NCI-H1417 treated with DMSO at 0.1 percent for 48 hours (cell line): ENCODE data around the gene MSGN1.

Experiments
- DNase-seq: peaks from one replicate; lab custom pipeline; 2025; lab: John Stamatoyannopoulos, UW

MSGN1 gene, protein sequence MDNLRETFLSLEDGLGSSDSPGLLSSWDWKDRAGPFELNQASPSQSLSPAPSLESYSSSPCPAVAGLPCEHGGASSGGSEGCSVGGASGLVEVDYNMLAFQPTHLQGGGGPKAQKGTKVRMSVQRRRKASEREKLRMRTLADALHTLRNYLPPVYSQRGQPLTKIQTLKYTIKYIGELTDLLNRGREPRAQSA

DNA sequence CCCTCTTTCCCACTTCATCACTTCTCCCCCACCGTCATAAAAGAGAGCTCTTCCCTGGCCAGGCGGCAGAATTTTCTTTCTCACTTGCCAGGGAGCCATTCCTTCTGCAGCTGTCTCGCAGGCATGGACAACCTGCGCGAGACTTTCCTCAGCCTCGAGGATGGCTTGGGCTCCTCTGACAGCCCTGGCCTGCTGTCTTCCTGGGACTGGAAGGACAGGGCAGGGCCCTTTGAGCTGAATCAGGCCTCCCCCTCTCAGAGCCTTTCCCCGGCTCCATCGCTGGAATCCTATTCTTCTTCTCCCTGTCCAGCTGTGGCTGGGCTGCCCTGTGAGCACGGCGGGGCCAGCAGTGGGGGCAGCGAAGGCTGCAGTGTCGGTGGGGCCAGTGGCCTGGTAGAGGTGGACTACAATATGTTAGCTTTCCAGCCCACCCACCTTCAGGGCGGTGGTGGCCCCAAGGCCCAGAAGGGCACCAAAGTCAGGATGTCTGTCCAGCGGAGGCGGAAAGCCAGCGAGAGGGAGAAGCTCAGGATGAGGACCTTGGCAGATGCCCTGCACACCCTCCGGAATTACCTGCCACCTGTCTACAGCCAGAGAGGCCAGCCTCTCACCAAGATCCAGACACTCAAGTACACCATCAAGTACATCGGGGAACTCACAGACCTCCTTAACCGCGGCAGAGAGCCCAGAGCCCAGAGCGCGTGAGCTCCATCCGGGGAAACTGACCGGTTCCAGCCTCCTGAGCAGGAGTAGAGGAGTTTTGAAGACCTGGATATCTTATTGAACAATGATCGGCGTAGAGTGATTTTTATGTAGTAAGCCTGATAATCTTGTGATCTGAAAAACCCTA is at the start of gene MSGN1:
Gene MSGN1 (plus strand): TSS at position 65 of the 850 bp plus-strand sequence. CDS start 59 bp downstream, at position 124.
- no peak for DNase-seq

DNA sequence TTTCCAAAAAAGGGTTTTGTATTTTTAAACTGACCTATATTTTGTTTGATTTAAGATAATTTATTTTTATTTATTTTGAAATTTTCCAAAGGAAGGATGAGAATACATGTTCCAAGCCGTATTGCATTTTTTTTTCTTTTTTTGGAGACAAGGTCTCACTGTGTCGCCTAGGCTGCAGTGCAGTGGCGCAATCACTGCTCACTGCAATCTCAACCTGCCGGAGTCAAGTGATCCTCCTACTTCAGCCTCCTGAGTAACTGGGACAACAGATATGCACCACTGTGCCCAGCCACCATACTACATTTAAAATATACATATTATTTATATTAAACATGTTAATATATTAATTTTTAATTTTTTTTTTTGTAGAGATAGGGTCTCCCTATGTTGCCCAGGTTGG is 47.4 kb upstream of the MSGN1 start:
- DNase-seq: no peak

DNA sequence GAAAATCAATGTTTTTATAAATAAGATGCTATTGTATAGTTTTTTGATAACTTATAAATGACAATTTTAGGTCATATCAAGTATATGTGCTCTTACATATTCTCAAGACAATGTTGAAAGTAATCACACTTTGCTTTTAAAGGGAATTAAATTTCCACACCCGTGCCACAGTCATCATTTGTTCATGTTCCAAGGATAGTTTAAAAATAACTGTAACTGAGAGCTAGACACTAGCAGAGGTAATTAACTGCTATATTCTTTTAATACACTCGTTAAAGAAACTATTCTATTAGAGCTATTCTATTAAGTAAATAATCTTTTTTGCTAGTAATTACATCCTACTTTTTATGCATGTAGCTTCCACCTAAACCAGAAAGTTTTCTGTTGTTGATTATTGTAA is 44.3 kb upstream of the MSGN1 start:
- no peak for DNase-seq

DNA sequence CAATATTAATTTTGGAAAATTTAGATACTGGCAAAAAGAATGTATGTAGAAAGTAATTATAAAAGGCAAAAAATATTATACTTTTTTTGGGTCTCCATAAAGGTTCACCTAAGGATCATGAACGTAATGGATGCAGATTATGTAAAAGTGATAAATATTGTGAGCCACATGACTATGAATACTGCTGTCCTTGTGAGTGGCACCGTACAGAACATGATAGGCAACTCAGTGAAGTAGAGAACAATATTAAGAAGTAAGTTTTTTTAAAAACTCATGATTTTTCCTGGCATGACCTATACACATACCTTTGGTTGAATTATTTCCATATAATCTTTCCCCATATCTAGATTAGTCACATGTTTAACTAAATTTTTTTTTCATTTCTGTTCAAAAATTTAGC is 43.7 kb upstream of the MSGN1 start:
- DNase-seq: no peak

DNA sequence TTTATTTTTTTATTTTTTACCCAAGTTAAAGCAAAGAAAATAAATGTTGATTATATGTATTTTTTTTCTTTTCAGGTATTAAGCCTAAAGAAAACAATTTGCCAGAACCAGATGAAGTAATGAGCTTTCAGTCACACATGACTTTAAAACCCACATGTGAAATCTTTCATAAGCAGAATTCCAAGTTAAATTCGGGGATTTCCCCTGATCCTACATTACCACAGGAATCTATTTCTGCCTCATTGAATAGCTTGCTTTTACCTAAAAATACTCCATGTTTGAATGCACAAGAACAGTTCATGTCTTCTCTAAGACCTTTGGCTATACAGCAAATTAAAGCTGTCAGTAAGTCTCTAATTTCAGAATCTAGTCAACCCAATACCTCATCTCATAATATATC is 35.7 kb upstream of the MSGN1 start:
- no peak for DNase-seq

DNA sequence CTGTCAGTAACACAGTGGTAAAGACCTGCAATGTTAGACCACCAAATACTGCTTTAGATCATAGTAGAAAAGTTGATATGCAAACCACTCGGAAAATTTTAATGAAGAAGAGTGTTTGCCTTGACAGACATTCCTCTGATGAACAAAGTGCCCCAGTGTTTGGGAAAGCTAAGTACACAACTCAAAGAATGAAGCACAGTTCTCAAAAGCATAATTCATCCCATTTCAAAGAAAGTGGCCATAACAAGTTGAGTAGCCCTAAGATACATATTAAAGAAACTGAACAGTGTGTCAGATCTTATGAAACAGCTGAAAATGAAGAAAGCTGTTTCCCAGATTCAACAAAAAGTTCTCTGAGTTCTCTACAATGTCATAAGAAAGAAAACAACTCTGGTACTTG is 34.8 kb upstream of the MSGN1 start:
- no peak for DNase-seq

DNA sequence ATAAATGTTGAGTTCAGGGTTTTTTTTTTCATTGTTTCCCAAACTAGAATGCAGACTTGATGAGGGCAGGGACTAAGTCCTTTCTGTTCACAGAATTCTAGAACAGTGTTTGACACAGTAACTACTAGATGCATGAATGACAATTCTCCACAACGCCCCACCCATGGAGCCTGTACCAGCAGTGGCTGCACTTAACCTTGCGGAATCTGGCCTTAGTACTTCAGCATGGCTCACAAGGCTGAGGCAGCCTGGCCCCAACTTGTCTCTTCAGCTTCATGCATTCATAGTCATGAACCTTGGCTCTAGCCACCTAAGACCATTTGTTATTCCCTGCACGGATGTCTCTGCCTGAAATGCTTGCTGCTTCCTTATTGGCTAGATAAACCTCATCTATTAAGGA is 29.5 kb upstream of the MSGN1 start:
- no peak for DNase-seq

DNA sequence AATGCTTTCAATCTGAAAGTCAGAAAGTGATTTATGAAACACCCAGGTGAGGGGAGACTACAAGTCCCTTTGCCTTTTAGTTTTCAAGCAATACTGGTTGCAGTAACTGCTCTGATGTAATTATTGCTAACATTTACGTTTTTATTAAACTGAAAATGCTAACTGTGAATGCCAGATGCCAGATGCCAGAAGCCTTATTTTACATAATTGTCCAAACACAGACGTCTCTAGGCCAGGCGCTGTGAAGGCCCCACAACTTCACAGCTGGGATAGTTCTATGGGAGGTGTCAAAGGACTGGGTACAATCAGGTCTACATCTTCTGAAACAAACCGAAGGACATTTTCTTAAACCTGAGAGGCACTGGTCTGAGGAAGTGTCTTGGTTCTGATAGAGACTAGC is 27.5 kb upstream of the MSGN1 start:
- DNase-seq: no peak

DNA sequence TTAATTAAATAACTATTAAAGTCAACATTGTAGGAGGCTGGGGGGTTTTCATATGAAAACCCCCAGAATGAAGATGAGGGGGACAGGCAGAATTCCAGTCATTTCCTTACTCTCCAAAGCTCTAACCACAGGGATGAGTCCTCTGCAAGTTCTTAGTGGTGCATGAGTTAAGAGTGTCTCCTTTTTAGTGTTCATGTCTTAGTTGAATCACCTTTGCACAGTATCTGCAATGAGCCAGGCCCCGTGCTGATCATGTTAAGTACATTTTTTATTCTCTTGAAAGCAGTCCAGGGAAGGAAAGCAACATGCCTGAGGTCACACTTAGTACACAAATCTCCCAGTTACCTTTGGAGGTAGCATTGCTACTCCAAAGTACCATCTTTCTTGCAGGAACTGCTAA is 25.7 kb upstream of the MSGN1 start:
- DNase-seq: no peak

DNA sequence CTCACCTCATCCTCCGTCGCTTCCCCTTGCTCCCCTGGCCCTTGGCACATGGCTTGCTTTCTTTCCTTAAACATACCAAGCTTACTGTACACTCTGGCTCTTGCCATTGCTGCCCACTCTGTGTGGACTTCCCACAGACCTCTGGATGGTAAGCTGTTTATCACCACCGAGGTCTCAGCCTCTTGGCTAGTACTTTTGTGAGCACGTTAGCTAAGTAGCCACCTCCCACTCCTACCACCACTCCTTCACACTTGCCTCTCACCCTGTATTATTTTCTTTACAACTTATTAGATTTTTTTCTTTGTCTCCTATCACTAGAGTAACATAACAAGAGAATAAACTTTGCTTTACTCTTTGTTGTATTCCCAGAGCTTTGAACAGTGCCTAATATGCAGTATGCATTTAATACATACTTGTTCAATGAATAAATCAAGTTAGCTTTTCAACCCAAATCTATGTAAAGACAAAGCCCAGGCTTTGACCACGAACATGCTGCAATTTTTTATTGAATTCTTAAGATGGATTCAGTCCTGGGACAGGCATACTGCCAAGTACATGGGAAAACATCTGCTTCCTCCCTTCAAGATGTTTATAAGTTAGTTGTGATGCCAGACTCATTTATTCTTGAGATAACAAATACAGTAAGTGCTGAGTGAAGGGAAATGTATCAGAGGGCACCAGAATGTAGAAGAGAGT is 25.0 kb upstream of the MSGN1 start:
- DNase-seq: no peak

DNA sequence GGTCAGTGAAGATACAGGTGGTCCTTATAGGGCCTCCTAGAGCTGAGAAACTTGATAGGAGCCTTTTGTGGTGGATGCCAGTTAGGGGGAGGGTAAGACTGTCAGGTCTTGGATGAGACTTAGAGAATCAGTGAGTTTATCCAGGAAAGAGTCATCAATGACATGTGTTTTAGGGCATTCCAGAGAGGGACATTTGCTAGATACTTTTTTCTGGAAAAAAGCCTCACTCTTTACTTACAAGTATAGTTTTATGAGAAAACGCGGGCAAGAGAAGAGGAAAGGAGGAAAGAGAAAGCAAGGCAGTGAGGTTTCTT is 24.5 kb upstream of the MSGN1 start:
- no peak for DNase-seq

DNA sequence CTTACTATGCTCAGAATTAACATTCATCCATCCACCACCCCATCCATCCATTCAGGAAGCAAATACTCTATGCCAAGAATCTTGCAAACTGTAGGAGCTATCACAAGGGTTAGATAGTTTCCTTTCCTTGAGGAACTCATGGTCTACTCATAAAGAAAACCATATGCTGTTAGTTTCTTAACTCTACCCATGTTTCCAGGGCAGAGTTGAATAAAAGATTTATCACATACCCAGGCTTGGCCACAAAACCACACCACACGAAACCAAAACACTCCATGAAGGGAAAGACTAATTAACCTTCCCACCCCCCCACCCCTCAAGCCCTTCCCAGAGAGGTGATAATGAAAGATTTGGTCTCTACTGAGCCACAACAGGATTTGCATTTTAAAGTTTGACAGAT is 23.7 kb upstream of the MSGN1 start:
- DNase-seq: no peak

DNA sequence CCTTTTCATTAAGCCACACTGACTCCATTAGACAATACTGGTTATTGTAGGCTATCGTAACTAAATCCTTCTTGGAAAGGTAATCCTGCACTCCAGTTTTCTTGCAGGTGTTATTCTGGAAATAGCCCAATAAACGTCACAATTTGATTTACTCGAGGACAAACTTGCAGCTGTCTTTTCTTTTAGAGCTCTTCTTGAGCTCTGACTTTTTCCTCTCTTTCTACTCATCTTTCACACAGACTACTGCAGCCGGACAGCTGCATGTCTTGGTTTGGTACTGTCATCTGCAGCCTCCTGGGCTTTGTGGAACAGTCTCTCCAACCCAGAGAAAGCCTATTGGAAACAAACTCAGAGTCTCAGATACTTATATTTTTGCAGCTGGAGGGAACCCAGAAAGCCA is 23.0 kb upstream of the MSGN1 start:
- DNase-seq: no peak

DNA sequence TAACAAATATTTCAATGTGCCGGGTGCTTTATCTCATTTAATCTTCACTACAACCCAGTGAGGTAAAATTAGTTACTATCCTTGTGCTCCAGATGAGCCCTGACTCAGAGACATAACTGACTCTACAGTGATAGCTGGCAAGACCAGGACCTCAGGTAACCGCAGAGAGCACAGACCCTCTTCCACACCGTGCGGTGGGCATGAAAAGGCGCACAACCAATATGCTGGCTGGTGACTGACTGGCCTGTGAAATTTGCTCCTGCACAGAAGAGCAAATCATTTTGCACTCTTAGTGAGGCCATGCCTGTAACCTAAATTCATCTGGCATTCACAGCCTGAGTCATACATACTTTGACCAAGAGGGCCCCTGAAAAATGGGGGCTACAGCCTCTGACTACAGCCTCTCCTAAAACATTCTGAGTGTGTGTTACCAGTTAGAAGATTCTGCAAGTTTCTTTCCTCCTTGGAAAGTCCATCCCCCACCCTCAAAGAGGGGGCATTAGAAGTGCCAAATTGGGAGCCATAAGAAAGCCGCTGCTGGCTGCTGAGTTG is 22.4 kb upstream of the MSGN1 start:
- DNase-seq: no peak

DNA sequence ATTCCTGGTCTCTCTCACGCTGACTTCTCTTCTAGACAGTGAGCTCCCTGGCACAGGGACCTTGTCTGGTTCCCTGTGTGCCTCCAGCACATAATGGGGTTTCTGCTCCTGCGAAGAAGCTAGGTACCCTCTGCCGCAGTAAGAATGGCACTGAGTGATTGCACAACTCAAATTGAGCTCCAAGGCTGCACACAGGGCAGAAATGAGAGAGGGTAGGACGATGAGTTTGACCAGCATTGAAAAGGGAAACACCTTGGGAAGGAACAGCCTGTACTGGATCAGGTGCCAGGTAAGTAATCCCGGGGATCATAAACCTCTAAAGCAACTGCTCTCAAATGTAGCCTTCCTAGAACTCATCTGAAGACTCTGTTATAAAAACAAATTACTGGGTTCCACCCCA is 21.0 kb upstream of the MSGN1 start:
- no peak for DNase-seq

DNA sequence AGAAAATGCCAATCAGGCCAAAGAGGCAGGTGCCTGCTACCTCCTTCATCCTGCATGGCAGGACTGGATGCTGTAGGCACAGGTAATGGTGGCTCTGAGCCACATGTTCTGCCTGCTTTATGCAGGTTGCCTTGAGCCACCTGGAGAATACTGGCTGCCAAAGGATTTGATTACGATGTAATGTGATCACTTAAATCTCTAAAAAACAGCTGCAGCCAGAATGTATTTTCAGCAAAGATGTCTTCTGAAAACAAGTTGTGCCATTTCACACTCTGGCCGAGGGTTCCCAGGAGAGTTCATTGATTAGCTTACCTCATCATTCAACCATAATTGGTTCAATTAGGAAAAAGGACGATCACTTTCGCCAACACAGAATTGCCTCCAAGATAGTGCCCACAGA is 17.9 kb upstream of the MSGN1 start:
- DNase-seq: no peak

DNA sequence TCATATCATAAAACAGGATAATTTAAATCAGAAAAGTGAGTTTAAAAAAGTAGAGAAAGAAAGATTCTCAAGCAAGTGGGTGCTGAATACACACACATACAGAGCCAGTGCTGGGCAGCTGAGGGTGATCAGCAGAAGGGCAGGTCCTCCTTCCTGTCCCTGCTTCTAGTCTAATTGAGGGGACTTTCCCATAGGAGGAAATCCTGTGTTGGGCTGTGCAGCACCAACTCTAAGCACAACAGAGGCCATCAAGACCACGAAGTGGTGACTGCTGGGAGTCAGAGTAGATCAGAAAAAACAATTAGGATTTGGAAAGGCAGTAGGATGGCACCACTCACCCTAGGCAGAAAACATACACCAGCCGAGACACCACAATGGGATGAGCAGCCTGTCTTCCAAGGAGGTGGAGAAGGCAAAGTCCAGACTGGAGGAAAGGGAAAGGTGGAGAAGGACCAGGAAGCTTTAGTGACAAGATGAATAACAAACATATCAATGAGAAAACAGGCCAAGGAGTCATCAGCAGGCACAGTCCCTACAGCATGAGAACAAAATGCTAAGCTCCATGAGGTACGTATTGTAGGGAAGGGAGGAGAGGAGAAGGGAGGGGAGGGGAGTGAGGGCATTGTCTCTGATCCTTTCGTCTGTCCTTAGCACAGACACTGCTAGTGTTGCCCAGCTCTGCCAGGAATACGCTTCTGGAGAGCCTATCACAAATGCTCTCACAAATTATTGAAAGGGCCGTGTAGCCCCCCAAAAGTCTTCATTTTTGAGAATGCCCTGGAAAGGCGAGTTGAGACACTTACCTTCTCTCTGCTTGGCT is 16.7 kb upstream of the MSGN1 start:
- no peak for DNase-seq

DNA sequence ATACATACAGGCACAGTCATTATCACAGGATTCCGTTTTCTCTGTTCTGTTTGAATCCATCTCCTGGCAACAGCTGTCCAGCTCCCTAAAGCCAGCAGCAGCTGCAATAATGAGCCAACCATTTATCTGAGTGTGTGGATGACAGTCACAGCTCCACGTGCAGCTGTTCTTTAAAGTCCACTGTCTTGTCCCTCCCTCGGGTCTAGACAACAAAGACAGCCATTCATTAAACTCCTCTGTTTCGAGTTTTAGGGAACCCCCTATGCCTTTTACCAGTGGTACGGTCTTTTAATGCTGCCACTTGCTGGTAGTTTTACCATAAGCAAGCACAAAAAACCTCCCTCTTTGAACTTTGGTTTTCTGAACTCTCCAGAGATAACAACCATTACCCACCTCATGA is 16.0 kb upstream of the MSGN1 start:
- no peak for DNase-seq

DNA sequence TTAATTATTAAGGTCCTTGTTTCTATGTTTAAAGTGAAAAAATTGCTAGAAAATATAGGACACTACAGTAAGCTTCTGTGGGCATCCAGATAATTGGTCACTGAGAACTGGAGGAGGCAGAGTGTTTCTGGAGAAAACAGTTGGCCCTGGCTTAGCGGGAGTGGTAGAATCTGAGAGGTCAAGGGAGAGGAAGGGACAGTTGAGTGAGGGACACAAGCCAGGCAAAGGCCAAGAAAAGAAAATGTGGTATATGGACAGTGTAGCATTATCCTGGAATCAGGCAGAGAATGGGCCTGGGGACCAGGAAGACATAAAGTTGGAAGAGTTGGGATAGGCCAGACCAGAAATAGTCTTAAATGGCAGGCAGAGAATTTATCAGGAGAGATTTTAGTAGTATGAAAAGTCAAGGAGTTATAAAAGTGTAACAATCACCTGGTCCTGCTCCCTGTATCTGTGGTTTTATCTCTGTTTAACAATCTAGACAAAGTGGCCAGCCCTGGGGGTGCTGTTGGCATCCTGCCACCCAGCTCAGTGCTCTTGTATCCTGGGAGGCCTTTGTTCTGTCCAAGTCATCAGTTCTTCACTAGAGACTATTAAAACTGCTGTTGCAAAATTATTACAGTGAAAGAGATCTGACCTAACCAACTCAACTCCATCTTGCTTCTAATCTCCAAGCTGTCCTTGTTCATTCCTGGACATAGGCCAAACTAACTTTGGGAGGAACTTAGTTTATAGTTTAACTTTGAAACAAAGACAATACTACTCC is 15.4 kb upstream of the MSGN1 start:
- DNase-seq: no peak

DNA sequence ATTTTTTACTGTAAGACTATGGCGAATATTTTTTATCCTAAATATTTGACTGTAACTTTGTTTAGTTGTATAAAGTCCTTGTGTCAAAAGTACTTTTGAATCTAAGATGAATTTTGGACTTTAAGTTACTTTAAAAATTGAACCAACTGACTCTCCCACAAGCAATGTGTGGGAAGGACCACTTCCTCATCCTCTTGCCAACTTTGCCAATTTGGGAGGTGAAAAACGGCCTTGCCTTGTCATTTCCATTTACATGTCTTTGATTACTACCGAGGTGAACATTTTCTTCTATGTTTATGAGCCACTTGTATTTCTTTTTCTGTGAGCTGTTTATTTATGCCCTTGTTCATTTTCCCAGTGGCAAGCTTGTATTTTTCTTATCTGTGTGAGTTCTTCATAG is 12.8 kb upstream of the MSGN1 start:
- DNase-seq: no peak

DNA sequence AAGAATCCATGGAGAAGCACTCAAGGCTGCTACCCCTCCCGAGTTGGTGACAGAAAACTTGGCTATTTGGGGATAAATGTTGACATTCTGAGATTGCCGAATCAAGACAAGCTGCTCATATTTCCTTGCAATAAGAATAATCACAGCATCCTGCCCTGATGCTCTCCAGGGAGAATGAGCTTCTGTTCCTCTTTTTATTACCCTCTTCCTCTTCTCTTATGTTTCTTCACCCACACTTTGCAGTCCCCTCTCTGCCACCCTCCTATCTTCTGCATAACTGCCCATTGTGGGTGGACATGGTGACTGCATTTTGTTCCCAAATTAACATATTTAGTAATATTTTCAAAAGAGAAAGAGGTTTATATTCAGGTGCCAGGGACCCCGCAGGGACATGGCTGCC is 11.9 kb upstream of the MSGN1 start:
- DNase-seq: no peak

DNA sequence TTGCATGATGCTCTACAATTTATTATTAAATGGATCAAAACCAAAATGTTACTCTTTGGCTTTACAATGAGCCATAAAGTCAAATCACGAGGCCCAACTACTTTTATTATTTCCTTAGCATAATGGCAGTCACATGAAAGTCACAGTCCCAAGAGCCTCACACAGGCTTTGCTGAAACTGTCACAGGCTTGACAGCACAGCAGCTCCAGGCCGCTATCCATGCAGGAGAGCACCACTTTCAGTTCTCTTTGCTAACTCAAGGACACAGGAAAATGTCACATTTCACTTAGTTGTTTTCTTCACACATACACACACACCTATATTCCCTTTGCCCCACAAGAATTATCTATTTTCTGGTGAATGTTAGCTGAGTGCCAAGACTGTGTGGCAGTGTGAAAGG is 11.1 kb upstream of the MSGN1 start:
- no peak for DNase-seq
